HG02571 (cell line): Measurements from ENCODE around the gene COL9A2.

Experiments
- ATAC-seq: cut with Tn5 transposase; IDR thresholded peaks from one replicate; pipeline ENCODE4 v1.9.1; 2021; ENCODE audit warnings: mild to moderate bottlenecking, moderate library complexity; ENCODE audit not compliant: unreplicated experiment

The COL9A2 gene

DNA sequence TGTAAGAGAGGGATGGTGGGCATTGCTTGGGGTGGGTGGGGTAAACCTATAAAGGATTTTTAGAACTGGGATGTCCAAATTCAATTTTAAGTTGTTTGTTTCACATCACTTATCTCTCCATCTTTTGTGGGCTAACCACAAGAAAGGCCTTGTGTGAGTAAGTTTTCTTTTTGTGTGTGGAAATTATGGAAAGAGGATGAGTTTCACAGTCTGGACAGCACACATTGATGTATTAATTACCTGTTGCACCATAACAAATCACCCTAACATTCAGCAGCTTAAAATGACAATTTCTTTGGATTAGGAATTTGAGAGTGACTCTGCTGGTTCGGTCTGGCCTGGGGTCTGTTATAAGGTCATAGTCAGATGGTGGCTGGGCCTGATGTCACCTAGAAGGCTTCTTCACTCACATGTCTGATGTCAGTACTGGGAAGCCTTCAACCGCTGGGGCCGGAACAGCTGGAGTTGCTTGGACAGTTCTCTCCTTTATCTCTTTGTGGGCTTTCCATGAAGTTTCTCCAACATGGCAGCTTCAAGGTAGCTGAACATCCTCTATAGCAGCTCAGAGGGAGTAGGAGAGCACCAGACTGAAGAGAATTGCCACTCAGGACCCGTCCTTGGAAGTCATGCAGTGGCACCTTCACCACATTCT lies 2.0 kb upstream of the COL9A2 start:
- ATAC-seq = no peak

DNA sequence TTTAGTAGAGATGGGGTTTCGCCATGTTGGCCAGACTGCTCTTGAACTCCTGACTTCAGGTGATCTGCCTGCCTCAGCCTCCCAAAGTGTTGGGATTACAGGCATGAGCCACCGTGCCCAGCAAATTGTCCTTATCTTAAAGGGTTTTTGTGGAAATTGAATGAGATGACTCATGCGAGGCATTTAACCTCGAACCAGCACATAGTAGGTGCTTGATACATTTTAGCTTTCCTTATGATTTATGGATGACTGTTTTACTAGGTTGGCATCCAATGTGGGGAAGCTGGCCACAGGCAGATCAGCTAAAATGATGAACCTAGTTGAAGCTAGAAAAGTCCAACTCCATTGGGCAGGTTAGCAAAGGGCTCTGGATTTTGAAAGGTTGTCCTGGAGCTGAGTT lies 1.4 kb upstream of the COL9A2 start:
- ATAC-seq = no peak

DNA sequence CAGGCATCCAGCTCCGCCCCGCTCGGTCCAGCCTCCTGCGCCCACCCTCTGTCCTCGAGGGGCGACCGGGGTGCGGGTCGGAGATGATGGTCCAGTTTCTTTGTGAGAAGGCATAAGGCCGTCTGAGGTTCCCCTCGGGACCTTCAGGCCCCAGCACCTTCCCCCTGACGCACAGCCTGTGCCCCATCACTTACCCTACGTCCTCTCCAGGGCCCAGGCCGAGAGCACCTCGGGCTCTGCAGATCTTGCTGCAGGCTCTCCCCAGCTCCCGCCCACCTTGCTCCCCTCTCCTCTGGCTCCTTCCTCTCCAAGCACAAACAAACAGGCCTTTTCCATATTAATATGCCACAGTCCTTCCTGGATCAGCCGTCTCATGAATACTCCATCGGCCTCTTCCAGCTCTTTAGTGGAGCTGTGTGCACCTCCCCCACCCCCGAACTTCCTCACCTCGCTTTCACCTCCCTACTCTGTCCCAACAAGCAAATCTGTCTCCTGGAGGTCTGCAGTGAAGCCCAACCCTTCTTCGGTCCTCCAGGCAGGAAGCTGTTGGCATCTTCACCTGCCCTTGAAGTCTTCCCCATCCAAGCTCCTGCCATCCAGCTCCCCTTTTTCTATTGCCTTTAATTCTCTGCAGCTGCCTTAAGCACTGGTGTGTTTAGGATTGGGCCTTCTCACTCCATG lies 448 bp upstream of the COL9A2 start:
- ATAC-seq = no peak

DNA sequence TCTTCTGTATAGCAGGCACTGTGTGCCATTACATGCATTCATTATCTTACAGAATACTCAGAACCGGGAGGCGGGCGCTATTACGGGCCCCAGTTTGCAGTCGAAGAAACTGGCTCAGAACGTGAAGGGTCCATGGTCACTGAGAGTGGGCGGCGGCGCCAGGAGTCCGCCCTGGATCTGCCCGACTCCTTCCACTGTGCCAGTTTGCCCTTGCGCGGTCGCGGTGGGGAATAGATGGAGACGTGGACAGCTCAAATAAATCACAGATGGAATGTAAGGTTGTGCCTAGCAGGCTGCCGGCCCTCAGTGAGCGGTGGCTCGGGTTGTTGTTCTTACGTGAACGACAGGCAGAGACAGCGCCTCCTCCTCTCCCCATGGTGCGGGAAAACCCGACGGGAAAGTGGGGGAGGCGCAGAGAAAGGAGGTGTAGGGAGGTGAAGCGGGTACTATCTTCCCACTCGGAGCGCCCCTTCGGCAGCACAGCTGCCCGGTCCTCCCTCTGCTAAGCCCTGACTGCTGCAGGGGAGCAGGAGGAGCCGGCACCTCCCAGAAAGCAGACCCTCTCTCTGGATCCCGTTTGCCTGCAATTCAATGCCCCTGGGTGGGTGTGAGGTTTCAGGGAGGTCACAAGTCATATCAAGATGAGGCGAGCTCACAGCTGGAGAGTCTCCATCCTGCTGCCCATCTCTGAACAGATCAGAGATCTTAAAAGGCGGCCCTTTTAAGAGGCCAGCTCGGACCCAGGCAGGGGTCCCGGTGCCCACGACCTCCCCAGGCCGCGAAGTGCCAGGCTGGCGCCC lies 1.1 kb downstream of the COL9A2 start:
- ATAC-seq = no peak

DNA sequence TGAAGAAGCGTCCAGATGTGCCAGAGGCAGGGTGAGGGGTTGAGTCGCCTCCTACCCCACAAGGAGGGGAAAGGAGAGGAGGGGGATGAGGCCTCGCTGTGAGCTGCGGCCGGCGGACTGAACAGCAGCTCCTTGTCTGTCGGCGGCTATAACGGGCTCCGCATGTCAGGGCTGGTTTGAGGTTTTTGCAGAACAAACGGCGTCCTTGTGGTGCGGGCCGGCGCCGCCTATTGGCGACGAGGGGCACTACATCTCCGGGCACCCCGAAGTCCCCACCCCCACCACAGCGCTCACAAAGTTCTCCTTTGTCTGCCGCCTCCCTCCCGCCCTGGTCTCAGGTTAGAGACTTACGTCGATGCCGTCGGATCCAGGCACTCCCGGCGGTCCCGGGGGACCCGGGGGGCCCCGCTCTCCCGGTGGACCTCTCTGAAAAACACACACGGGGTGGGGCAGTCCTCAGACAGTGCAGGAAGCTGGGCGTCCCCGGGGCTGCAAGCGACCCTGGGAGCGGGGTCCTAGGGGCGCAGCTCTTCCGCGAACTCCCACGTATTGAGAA lies 1.8 kb downstream of the COL9A2 start:
- peak; percentile 33 for ATAC-seq

DNA sequence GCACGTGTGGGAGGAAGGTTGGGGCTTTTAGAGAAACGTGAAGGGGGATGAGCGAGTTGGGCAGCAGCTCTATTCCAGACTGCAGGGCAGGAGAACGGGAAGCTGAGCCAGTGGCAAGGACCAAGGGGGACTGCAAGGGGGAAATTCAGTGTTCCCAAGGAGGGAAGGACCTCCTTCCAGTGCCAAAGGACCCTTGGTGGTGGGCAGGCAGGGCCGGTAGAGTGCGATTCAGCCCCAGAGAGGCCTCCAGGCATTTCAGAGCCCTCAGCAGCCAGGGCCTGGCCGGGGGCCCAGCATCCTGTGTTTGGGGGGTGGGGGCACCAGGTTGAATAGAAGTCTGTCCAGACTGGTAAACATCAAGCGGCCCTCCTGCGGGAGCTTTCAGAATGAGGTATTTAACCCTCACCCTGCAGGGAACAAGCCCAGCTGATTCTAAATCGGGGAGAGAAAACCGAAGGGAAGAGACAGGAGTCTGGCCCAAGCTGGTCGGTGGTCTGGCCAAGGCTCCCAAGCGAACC lies 2.3 kb downstream of the COL9A2 start:
- ATAC-seq = peak; percentile 3

DNA sequence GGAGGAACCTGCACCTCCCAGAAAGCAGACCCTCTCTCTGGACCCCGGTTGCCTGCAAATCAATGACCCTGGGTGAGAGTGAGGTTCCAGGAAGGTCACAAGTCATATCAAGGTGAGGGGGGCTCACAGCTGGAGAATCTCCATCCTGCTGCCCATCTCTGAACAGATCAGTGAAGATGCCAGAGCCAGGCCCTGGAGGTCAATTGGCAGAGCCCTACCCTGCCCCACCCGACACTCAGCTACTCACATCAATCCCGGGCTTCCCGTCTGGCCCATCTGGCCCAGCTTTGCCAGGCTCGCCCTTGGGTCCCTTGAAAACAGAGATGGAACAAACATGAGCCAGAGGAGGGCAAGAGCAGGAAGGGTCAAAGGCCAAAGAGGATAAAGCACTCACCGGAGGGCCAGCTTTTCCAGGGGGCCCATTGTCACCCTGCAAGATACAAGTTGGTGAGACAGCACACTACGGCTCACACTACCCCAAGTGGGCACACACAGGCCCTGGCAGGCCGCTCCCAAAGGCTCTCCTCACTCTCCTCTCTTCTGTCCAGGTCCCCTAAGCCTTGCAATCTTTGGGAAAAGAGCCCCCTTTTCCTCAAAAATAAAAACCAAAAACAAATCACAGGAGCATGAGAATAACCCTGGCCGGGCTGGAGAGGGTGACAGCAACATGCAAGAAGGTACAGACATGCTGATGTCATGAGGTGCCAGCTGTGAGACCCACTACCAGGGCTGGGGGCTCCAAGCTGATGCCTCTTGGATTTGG lies 2.9 kb downstream of the COL9A2 start:
- no peak for ATAC-seq

DNA sequence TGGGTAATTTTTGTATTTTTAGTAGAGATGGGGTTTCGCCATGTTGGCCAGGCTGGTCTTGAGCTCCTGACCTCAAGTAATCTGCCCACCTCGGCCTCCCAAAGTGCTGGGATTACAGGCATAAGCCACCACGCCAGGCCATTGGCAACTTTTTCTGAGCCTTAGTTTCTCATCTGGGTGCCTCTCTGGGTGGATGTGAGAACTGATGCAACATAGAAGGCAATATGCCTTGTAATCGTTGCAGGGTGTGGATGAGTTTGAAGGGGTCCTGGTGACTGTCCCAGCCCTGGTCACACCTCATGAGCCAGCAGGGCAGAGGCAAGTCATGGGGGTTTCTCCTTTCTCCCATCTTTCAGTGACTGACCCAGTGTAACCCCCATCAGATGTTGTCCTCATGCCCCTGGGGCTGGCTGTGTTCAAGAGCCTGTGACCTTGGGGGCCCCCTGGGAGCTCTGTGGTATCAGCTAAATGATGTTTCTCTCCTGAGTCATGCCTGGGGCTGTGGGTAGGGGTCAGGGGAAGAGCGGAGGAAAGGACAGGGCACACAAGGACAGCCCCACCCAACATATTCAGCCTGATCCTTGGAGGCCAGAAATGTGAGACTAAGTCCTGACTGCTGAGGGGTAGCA lies 3.6 kb downstream of the COL9A2 start:
- no peak for ATAC-seq

DNA sequence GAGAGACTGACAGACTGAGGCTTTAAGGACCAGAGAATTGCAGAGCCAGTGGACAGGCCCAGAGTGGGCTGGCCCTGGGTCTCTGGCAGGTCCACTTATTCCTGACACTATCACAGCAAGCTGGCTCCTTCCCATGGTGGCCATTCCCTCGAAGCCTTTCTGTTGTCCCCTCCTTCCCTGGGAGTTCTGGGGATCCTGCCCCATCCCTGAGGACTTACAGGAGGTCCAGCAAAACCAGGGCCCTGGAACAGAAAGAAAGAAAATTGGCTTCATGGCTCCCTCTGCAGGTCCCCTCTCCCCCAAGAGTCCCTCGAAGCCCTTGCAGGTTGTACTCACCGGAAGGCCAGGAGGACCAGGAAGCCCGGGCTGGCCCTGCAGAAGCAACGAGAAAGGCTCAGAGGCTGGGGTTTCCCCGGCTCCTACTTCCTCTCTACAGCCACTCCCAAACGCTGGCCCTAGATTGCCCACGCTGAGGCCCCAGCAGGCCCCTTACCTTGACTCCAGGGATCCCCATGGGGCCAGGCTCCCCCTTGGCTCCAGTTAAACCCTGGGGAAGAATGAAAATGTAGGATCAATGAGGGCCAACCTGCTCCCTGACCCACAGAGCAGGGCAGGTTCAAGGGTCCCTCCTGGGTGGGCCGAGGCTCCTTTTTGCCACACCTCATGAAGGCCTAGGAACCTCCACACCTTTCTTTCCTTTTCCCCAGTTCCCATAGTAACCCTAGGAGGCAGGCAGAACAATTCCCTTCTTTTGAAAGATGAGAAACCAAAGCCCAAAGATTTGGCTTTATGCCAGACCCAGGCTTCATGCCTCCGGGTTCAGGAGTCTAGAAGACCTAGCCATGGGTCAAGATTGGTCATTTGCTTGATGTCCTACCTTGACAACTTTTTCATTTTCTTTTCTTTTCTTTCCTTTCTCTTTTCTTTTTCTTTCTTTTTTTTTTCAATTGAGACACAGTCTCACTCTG lies 4.6 kb downstream of the COL9A2 start:
- no peak for ATAC-seq

DNA sequence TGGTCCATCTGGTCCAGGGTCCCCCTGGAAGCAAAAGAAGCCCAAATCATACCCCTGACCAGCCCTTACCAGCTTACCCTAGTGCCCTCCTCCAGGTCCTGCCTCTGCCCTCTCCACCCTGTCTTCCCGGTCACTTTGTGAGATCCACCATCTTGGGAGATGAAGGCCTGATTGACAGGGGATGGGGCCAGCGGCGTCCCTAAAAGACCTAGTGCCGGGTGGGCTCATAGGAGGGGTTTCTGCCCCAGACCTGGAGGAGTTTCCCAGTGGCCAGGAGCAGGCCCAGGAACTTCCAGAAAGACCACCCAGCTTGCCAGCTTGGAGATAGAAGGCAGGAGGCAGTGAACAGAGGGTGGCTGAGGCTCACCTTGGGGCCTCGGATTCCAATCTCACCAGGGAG lies 5.4 kb downstream of the COL9A2 start:
- ATAC-seq = no peak

DNA sequence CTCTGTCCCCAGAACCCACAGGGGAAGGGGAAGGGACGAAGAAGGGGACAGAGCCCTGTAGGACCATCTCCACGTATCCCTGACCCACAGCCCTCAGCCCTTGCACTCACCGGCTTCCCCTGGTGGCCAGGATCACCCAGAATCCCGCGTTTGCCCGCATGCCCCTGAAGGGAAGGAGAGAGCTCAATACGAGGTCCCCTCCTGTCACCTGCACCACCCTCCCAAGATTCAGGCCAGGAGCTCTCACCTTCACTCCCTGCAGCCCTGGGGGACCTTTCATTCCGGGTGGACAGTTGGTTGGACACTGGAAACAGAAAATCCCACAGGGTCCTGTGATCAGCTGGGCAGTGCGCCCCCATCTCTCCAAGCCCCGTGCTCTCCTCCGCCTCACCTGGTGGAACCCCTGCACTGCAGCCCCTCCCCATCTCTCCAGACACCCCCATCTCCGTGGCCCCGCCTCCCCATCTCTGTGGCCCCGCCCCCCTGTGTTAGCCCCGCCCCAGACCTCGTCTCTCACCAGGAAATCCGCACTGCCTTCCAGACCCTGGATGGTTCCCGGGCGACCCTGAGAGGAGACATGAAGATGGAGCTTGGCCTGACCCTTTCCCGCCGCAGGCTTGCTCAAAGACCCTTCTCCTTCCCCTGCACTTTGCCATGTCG lies 6.0 kb downstream of the COL9A2 start:
- no peak for ATAC-seq

DNA sequence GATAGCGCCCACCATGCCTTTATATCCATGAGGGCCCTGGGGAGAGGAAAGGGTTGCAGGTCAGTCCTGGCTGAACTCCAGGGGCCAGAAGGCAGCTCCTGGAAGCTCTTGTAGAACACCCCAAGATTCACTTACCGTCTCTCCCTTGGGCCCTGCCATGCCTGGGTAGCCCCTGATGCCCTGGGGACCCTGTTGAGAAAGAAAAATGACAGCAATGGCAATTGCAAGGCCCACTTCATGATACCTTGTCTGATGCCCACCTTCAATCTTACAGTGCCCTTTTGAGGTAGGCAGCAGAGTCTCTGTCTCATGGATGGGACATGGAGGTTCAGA lies 7.0 kb downstream of the COL9A2 start:
- no peak for ATAC-seq

DNA sequence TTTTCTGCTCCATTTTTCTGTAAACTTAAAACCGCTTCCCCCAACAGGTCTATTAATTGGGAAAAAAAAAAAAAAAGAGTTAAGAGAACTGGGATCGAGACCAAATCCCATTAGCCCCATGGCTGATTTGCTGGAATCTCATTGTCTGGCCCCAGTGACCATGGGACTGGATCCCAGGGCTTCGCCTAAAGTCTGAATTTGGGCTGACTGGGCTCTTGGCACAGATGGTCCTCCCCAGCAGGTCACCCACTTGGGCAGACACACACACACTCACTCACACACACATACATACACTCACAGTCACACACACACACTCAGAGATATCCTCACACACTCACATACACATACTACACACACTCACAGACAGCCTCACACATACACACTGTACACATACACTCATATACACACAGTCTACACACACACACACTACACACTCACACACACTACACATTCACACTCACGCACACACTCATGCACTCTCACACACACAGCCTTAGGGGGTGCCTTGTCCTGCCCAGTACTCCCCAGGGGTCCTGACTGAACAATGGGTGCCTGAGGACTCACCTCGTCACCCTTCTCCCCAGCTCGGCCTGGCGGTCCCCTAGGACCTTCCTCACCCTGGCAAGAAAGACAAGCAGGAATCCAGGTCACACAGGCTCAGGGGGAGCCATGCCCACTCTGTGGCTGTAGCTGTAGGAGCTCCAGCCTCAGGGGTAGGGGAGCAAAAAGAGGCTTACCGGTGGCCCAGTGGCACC lies 7.5 kb downstream of the COL9A2 start:
- ATAC-seq = no peak

DNA sequence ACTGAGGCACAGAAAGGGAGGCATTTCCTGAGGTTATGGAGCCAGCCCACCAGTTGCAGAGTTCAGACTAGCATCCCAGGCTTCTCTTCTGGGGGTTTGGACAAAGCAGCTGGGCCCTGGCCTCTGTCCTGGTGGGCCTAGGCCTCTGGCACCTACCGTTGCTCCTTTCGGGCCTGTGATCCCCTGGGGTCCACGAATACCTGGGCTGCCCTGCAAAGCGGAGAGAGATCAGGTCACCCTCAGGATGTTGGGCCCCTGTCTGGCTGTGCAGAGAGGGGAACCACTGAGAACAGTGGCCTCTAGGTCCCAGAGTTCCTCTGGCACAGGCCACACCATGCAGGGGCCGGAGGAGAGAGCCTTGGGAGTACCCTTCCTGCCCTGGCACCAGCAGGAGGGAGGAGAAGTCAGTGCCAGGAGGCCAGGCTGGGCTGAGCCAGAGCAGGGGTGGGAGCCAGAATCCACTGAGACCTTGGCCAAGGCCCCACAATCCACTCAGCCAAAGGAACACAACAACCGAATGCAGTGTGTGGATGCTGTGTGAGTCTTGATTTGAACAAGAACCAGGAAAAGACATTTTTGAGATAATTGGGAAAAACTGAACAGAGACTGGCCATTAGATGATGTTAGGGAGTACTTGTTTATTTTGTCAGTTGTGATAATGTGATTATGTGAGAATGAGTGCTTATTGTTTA lies 8.9 kb downstream of the COL9A2 start:
- ATAC-seq = no peak

DNA sequence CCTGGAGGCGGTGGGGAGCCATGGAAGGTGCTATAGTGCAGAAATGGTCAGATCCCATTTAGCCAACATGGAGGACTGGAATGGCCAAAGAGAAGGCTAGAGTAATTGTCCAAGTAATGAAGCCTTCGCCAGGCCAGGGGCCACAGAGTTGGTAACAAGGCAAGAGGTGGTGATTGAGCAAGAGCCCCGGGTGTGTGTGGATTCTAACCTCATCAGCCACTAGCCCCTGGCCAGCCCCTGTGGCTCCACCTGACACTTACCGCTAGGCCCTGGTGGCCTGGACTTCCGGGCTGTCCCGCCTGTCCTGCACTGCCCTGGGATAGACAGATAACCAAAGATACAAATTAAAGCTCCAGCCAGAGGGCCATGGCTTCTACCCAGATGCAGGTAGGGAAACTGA lies 9.9 kb downstream of the COL9A2 start:
- no peak for ATAC-seq

DNA sequence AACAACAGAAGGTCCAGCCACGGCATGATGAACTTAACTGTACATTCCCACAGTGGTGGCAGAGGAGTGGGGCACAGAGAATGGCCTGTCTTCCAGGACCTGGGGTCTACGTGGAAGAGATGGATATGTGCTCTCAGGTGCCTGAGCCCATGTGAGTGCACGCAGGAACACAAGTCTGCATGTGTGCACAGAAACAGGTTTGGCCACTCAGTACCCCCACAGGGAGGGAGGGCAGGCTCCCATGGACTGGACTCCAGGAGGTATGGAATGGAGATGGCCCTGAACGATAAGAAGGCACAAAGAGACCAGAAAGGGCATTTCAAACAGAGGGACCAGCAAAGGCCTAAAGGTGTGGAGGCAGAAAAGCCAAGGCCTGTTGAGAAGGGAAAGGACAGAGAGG lies 10.8 kb downstream of the COL9A2 start:
- ATAC-seq = no peak

DNA sequence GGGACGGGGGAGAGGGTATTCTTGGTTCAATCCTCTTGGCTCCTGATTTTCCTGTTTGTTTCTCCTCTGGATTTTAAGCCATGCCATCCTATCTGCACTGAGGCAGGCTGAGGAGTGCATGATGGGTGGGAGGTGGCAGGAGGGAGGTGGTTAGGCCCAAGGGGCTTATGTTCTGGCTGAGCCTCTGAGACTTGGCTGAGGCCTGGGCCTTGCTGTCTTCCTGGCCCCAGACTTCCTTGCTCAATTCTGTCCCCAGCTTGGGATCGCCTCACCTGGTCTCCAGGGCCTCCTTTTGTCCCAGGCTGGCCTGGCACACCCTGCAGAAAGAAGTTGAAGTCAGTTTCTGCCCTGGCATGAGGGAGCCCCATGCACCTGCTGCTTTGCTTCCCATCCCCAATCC lies 11.2 kb downstream of the COL9A2 start:
- no peak for ATAC-seq

DNA sequence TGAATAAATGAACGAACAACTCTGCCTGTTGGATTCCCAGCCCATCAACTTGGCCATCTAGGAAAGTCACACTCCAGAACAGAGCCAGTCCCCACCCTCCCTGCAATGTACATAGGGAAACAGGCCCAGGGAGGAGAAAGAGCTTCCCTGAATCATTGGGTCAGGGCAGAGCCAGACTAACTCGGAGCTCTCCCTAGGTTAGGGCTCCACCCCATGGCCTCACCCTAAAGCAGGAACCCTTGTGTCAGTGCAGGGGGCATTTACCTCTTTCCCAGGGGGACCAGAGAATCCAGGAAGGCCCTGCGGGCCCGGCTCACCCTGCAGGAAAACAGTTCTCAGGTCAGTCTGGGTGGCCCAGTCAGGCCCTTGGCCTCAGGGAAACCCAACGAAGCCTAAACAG lies 11.6 kb downstream of the COL9A2 start:
- ATAC-seq = no peak
